IPS-18c (cell line): ENCODE measurements around the gene LARGE2.
A peak's percentile ranks its signal among the peaks of the same experiment; 100 is the strongest.

Experiments used
- H3K4me3 ChIP-seq: 2 replicates; pipeline ENCODE4 v1.7.0; 2013; ENCODE audit warnings: low read depth, mild to moderate bottlenecking, low read length, moderate library complexity; ENCODE audit not compliant: insufficient read depth
- H3K9me3 ChIP-seq: one replicate; pipeline ENCODE4 v1.6.1; 2013; ENCODE audit warnings: mild to moderate bottlenecking, low read length, moderate library complexity; ENCODE audit not compliant: control insufficient read depth, insufficient read depth

LARGE2 gene

GRCh38 chr11:45906096-45906682, 16.3 kb upstream of the LARGE2 start:
- Histone ChIP-seq H3K9me3 (no peaks in the 10 kb centered on the region), H3K4me3 (no peak overlapping the region)

GRCh38 chr11:45906965-45907611, 15.4 kb upstream of the LARGE2 start, which contains the start of gene FREY1:
Gene FREY1, minus strand, starts transcription at chr11:45907271. Its CDS starts 26 bp downstream, at chr11:45907245.
- Histone ChIP-seq H3K9me3 (no peaks in the 10 kb centered on the region), H3K4me3 (no peak within 1 kb of the TSS)

GRCh38 chr11:45907911-45908370, 14.5 kb upstream of the LARGE2 start:
- no peak overlapping the region for H3K4me3 ChIP-seq
- H3K9me3 ChIP-seq: no peaks in the 10 kb centered on the region

- H3K9me3 ChIP-seq: no peaks in the 10 kb centered on the region
- H3K4me3 ChIP-seq: no peak overlapping the region
Measured at GRCh38 chr11:45909594-45910475, 12.6 kb upstream of the LARGE2 start.

GRCh38 chr11:45910623-45911022, 11.8 kb upstream of the LARGE2 start:
- no peaks in the 10 kb centered on the region for H3K9me3 ChIP-seq
- H3K4me3 ChIP-seq: no peak overlapping the region

- no peak overlapping the region for H3K4me3 ChIP-seq
- no peaks in the 10 kb centered on the region for H3K9me3 ChIP-seq
Measured at GRCh38 chr11:45913514-45913913, 8.9 kb upstream of the LARGE2 start.

GRCh38 chr11:45913942-45914635, 8.4 kb upstream of the LARGE2 start:
- no peaks in the 10 kb centered on the region for H3K9me3 ChIP-seq
- no peak overlapping the region for H3K4me3 ChIP-seq

- H3K4me3 ChIP-seq: no peak overlapping the region
- H3K9me3 ChIP-seq: no peaks in the 10 kb centered on the region
Measured at GRCh38 chr11:45915446-45915845, 7.0 kb upstream of the LARGE2 start.

GRCh38 chr11:45917286-45917622, 5.2 kb upstream of the LARGE2 start:
- Histone ChIP-seq H3K9me3 (no peaks in the 10 kb centered on the region), H3K4me3 (peak overlapping the region; percentile 67)

GRCh38 chr11:45917623-45918330, 4.7 kb upstream of the LARGE2 start, which contains the start of gene PEX16:
Gene PEX16, minus strand, starts transcription at chr11:45917877. Its CDS starts 66 bp downstream, at chr11:45917811.
- Histone ChIP-seq H3K9me3 (no peaks in the 10 kb centered on the region), H3K4me3 (peak within 1 kb of the TSS; percentile 67)

- Histone ChIP-seq H3K4me3 (peak overlapping the region; percentile 67), H3K9me3 (no peaks in the 10 kb centered on the region)
Measured at GRCh38 chr11:45918331-45918941, 4.0 kb upstream of the LARGE2 start.

GRCh38 chr11:45918962-45919675, 3.3 kb upstream of the LARGE2 start:
- Histone ChIP-seq H3K4me3 (peak overlapping the region; percentile 67; the same call in 1 of the 2 replicates), H3K9me3 (no peaks in the 10 kb centered on the region)

- Histone ChIP-seq H3K4me3 (peak overlapping the region; percentile 24; the same call in 1 of the 2 replicates), H3K9me3 (no peaks in the 10 kb centered on the region)
Measured at GRCh38 chr11:45919806-45920530, 2.5 kb upstream of the LARGE2 start.

- Histone ChIP-seq H3K4me3 (peak overlapping the region; percentile 24), H3K9me3 (no peaks in the 10 kb centered on the region)
Measured at GRCh38 chr11:45920531-45921477, 1.7 kb upstream of the LARGE2 start.
